Activated CD4-positive, alpha-beta T cell treated with anti-CD3 and anti-CD28 coated beads, Interleukin-2, amount 50 U/mL, for 4 hours (primary cell): ENCODE measurements around the gene SMYD2.
"Not testable (repeated sequence)": the region's sequence is repeated elsewhere in the genome, so short reads cannot be mapped to it uniquely, and the experiment has no call there.

Source experiments
- DNase-seq, 2 experiments: peaks; one replicate each; pipeline ENCODE4 v3.0.0-alpha.2; 2020

SMYD2 gene

GRCh38 chr1:214271995-214272731 lies 8.8 kb upstream of the SMYD2 start:
- DNase-seq: no peak

- no peak for DNase-seq
Measured at GRCh38 chr1:214272964-214273533, 7.9 kb upstream of the SMYD2 start.

- not testable (repeated sequence) for DNase-seq
Measured at GRCh38 chr1:214275700-214276099, 5.3 kb upstream of the SMYD2 start.

- DNase-seq: no peak
Measured at GRCh38 chr1:214276786-214277185, 4.2 kb upstream of the SMYD2 start.

GRCh38 chr1:214277704-214278635 lies 3.0 kb upstream of the SMYD2 start:
- no peak for DNase-seq

- no peak for DNase-seq
Measured at GRCh38 chr1:214280386-214281020, 456 bp upstream of the SMYD2 start.

- DNase-seq: no peak
Measured at GRCh38 chr1:214281720-214282629, 1.0 kb downstream of the SMYD2 start.

- no peak for DNase-seq
Measured at GRCh38 chr1:214282630-214283242, 1.8 kb downstream of the SMYD2 start.

GRCh38 chr1:214285610-214286440 lies 4.9 kb downstream of the SMYD2 start:
- no peak for DNase-seq

- DNase-seq: no peak
Measured at GRCh38 chr1:214287884-214288283, 6.9 kb downstream of the SMYD2 start.

- no peak for DNase-seq
Measured at GRCh38 chr1:214289574-214290272, 8.8 kb downstream of the SMYD2 start.

- no peak for DNase-seq
Measured at GRCh38 chr1:214290424-214291037, 9.6 kb downstream of the SMYD2 start.

GRCh38 chr1:214292322-214292721 lies 11.4 kb downstream of the SMYD2 start:
- no peak for DNase-seq

GRCh38 chr1:214295934-214296333 lies 15.0 kb downstream of the SMYD2 start:
- no peak for DNase-seq

GRCh38 chr1:214296860-214297745 lies 16.1 kb downstream of the SMYD2 start:
- no peak for DNase-seq

GRCh38 chr1:214300149-214300780 lies 19.3 kb downstream of the SMYD2 start:
- DNase-seq: no peak

- DNase-seq: no peak
Measured at GRCh38 chr1:214301526-214301925, 20.6 kb downstream of the SMYD2 start.
